Uterus (tissue), 2 donors: Measurements from ENCODE around the gene STOX1.

Experiments used
- CTCF ChIP-seq, 4 experiments: fragments of 200-600 bp in 2 of 4; fragments of 450-650 bp in 2 of 4; sonication (generic) in 2 of 4; IDR thresholded peaks; one replicate each; pipeline ENCODE4 v1.5.1; 2016 to 2019; ENCODE audit warnings: antibody characterized with exemption in 4 of 4, mild to moderate bottlenecking in 2 of 4, moderate library complexity in 1 of 4
- POLR2A ChIP-seq, 2 donors: fragments of 450-650 bp; IDR thresholded peaks; one replicate each; pipeline ENCODE4 v1.6.1; 2016; ENCODE audit warnings: antibody characterized with exemption in 2 of 2, mild to moderate bottlenecking in 1 of 2, moderate library complexity in 1 of 2

GRCh38 chr10:68829521-68829920 lies 2.2 kb downstream of the STOX1 start:
- no peak for TF ChIP-seq CTCF (IDR thresholded peaks at IDR 0.05)
- TF ChIP-seq POLR2A (IDR thresholded peaks at IDR 0.05) = no peak
